DMS53 treated with DMSO at 0.1 percent for 48 hours (cell line): ENCODE measurements around the gene PTMA.
"Not testable (repeated sequence)": the region's sequence is repeated elsewhere in the genome, so short reads cannot be mapped to it uniquely, and the experiment has no call there.

Experiments used
- DNase-seq: peaks from one replicate; lab custom pipeline; 2025; ENCODE audit not compliant: unreplicated experiment; lab: John Stamatoyannopoulos, UW

The PTMA gene

DNA sequence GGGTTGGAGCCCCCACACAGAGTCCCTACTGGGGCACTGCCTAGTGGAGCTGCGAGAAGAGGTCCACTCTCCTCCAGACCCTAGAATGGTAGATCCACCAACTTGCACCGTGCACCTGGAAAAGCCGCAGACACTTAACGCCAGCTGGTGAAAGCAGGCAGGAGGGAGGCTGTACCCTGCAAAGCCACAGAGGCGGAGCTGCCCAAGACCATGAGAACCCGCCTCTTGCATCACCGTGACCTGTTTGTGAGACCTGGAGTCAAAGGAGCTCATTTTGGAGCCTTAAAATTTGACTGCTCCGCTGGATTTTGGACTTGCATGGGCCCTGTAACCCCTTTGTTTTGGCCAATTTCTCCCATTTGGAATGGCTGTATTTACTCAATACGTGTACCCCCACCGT lies 40.7 kb downstream of the PTMA start:
- not testable (repeated sequence) for DNase-seq

DNA sequence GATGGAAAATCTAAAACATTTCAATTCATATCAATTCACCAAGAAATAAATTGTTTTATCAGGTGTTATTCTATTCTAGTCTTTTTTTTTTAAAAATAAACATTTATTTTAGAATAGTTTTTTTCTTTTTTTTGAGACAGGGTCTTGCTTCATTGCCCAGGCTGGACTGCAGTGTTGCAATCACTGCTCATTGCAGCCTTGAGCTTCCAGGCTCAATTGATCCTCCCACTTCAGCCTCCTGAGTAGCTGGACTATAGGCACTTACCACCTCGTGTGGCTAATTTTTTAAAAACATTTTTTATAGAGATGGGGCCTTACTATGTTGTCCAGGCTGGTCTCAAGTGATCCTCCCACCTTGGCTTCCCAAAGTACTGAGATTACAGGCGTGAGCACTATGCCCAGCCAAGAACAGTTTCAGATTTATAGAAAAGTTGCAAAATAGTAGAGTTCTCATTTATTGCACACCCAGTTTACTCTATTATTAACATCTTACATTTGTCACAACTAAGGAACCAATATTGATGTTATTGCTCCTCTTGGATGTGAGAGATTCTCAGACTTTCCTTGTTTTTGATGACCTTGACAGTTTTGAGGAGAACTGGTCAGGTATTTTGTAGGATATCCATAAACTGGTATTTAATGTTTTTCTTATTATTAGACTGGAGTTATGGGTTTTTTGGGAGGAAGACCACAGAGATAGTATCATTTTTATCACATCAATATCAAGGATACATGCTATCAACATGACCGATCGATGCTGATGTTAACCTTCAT lies 42.9 kb downstream of the PTMA start:
- no peak for DNase-seq

DNA sequence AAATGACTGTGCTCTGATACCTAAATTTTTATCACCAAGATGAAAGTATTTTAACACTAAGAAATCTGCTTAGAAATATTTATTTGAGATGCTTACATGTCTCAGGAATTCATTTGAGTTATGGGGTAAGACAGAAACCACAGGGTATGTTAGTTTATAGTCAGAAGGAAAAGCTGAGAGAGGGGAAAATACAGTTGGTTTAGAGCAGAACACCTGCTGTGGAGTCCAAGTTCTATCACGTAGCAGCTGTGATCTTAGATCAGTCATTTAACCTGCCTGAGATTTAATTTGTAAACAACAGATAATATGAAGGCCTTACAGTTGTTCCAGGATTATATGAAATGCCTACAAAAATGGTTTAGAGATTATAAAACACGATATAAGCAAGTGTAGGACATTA lies 43.7 kb downstream of the PTMA start:
- DNase-seq = no peak

DNA sequence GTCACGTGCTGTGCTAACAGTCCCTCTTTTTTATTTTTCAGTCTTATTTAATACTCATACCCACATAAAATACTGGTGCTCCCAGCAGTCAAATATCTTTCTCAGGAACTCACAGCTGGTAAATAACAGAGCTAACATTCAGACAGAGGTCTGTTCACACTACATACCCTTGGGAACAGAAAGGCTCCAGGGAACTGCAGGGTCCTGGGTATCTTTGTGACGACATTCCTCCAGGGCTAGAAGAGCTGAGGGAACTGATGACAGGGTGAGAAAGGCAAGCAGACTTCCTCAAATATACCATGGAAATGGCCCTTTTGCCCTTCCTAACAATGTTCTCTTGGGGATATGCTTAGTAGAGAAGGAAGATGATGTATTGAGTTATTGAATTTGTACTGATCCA lies 53.4 kb downstream of the PTMA start:
- no peak for DNase-seq
